Superior temporal gyrus (tissue), 1 donor: ENCODE results near the gene APOL2.
"Not testable (repeated sequence)": the region's sequence is repeated elsewhere in the genome, so short reads cannot be mapped to it uniquely, and the experiment has no call there.

Experiments
- DNase-seq: peaks from one replicate; pipeline ENCODE4 v3.0.0-alpha.2; 2016; ENCODE audit errors: extremely low spot score

The APOL2 gene

DNA sequence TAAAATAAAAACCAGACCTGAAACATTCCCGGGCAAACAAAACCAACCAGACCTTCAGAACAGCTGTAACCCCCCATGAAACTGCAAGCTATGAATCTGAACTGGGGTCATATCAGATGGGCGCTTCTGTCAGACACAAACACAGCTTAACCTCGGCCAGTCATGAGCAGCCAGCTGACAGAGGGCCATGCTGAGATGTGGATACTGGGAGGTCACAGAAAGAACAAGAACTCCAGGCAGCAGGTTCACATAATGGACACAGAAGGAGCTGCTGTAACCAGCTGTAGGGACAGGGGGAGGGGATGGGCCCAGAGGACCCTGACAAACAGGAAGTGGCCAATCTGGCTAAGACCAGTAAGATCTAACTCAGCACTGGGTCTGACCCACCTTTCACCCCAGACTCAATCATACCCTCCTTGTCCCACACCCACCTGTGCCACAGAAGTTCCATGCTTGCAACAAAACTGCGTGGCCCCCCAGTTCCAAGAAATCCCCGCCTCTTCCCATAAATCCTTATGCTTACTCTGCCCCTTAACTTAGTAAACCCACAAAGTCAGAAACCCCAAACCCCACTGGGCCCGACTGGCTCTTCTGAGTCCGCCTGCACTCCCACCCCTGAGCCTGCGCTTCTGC, 41.7 kb downstream of the APOL2 start:
- DNase-seq = no peak

DNA sequence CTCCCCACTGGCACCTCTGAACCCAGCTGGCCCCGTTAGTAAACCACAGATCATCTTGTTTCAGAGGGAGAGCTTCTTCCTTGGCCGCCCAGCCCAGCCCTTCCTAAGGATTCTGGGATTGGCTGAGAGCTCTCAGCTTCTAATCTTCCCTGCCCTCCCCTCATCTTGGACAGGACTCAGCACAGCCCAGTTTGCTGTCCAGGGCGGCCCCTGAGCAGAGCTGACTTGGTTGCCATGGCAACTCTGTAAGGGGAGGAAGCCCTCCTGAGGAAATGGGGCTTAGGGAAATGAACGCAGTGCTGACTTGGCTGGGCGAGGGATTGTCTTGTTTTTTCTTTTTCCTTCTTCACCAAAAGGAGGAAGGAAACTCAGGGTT, 42.3 kb downstream of the APOL2 start:
- no peak for DNase-seq

DNA sequence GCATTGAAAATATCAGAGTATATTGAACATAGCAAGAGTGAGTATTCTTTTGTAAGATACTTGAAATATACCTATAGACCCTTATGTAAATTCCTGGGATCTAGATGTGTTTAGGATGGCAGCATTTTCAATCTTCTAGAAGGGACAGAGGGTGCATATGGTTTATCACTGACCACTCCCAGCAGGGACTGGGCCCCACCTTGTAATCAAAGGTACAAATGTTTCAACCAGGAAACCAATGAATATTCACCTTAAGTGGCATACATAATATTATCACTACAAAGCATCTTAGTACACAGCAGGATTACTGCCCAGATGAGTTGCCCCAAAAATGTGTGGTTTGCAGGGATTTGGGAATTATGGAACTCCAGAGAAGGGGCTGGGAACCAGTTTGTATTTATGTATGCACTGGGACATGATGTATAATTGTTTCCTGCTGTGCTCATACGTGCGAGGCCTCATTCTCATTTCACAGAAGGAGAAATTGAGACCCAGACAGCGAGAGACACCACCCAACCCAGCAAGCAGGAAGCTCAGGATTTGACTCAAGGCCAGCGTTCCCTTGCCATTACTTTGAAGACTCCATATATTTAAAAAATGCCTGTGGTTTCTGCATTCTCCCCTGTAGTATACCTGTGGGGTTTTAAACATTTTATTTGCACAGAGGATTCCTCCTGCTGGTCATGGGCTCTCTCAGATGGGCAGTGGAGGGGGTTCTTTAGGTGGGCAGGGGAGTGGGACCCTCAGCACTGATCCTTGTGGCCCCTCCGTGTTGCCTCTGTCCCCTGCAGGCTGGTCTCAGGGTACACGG, 42.9 kb downstream of the APOL2 start:
- DNase-seq = no peak

DNA sequence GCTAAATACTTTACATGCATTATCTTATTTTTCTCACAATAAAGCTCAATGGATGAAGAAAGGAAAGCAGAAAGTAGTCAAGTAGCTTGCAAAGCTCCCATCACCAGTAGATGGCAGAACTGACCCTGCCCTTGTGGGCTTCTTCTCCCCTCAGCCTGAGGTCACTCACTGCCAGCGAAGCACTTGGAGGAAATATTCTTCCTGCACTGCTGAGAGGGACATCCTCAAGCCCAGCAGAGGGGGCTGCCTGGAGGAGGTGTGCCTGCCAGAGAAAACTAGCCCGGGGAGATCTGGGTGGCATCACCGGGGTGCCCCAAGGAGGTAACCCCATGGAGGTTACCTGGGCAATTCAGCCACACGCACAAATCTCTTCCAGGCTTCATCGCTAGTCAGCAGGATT, 44.4 kb downstream of the APOL2 start:
- peak; percentile 76 for DNase-seq

DNA sequence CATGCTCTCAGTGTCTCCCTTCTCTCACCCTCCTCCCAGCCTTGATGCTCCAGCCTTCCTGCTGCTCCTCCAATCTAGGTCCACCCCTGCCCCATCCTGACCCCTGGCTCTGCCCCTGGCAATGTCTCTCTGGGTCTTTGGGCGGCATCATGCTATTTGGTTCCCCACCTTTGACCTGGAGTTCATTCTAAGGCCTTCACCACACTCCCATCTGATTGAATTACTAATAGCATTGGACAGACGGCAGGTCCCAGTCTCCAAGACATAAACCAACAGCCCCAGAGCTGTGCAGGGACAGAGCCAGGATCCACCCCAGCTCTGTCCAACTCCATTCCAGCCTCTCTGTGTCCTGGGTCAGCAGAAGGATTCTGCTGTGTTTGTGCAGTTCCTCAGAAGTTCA, 44.9 kb downstream of the APOL2 start:
- no peak for DNase-seq

DNA sequence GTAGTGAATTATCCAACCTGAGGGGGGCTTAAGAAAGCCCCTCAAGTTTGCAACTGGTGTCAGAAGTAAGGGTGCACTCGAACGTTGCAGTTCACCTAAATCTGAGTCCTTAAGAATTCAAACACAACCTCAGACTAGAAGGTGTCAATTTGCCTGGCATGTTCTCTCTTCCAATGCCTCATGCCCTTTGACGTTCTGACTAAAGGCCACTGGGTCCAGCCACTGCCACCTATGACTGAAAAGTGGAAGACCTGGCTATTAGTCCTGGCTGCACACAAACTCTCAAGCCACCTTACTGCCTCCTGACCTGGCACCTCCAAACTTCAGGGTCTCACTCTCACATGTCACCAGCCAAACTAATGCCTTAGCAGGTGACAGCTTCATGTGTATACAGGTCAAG, 45.8 kb downstream of the APOL2 start:
- DNase-seq = no peak

DNA sequence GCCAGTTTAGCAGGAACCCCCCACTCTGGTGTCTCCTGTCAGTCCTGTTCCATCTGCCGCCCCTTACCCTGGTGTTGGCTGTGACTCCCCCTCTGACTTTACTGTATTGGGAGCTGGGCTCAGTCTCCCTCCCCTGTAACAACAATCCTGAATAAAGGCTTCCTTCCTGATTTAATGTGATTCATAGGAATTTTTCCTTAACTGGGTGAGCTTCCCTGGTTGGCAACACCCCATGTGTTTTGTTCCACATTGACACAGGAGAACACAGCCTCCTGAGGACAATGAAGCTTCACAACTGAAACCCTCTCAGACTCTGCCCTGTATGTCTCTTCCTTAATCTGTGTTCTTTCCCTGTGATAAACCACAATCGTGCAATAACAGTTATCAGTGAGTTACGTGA, 46.2 kb downstream of the APOL2 start:
- DNase-seq = no peak

DNA sequence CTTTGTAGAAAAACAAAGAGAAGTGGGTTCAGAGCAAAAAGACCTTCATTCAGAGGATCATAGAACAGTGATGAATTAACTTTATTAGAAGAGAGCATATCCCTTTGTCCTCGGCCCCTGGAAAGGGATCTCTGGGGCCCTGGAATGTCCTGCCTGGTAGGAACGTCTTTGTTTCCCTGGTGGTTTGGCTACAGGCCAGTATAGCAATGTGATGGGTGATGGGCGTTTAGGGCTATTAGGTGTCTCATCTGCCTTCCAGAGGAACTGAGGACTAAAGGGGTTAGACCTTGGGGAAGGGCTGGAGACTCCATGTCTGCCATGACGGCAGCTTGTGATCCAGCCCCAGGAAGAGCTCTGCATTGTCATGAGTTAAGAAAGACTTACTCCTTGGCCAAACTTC, 46.8 kb downstream of the APOL2 start:
- no peak for DNase-seq

DNA sequence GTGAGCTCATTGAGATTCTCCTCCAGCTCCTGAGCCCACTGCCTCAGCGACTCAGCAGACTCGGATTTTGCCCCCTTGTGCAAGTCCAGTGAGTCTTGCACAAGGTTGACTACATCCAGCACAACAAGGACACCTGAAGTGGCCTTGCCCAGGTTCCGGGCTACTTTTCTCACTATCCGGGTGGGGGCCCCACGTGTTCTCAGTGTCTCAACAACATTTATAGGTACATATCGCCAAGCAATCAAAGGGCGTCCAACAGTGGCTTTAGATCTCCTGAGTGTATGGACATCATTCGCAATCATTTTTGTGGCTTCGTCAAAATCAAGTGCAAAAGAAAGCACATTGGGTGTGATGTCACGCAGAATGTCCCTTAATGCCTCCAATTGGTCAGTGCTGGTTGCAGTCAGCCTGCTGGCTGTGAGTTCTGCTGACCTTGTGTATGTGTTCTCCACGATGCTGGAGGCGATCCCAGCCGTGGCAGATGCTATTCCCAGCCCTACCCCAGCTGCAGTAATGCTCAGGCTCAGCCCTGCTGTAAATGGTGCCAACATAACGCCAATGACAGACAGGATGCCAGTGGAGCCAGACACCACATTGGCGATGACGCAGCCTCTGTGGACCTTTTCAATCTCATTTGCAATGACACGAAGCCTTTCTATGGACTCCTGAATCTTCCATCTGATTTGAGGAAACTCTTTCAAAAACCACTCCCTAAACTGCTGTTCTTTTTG, 48.1 kb downstream of the APOL2 start:
- DNase-seq = peak; percentile 94

DNA sequence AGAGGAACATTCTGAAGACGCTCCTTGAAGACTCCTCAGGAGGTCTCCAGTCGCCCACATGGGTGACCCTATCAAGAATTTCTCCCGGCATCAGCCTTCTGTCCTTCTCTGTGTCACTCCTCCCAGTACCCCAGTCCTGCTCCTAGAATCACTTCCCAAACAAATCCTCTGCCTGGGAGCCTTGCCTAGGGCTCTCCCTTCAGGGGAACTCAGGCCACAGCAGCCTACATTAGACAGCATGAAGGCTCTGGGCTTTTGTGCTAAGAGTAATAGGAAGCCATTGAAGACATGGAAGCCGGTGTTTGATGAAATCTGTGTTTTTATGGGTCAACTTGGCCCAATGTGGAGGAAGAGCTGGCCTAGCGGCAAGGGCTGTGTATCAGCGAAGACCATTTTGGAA, 51.5 kb downstream of the APOL2 start:
- not testable (repeated sequence) for DNase-seq

DNA sequence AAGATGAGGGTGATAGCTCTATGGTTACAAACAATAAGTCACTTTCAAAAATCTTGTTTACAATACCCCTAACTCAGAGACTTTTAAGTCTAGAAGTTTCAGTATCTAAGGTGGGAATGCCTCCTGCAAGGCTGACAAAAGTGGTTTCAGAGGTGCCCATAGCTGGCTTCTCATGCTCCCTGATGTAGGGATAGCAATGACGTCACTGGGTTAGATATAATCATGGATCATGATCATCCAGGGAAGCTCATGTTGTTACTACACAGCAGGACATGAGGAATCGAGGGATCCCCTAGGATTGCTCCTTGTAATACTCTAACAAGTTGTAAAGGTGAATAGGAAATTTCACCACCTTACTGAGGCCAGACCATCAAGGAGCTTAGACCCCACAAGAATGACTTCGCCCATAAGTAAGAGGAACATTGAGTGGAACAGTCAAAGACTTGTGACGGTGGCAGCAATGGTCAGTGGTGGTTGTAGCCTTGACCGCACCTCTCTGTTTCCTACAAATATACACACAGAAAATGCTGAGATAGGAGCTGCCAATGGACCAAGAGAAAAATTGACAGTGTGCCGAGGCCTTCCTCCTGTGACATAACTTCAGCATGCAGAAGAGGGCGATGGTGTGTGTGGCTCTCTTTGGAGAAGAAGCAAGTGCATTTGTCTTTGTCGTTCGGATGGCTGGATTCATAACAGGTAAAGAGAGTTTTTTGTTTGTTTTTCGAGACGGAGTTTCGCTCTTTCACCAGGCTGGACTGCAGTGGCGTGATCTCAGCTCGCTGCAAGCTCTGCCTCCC, 53.3 kb downstream of the APOL2 start:
- no peak for DNase-seq

DNA sequence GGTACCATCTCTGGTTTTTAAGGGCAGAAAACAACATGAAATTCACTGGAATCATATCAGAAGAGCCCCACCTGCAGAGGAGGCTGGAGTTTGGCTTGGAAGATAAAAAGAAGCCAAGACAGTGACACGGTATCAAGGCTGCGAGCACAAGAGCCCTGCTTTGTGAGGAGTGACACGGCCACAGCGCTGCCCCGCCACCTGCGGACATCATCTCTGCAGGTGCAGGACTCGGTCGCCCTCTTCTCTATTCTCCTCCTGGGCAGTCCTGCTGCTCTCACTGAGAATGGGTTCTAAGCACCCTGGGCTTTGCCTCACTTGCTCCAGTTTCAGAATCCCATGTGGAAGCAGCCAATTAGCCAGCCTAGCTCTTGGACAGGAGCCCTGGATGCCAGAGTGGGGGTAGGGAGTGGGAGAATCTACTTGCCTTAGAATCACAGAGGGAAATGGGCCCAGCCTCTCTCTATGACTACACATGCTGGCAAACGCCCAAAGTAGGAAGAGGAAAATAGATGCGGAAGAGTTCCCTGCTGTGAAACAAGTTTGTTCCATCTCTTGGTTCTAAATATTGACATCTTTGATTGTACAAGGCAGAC, 54.8 kb downstream of the APOL2 start:
- peak; percentile 71 for DNase-seq

DNA sequence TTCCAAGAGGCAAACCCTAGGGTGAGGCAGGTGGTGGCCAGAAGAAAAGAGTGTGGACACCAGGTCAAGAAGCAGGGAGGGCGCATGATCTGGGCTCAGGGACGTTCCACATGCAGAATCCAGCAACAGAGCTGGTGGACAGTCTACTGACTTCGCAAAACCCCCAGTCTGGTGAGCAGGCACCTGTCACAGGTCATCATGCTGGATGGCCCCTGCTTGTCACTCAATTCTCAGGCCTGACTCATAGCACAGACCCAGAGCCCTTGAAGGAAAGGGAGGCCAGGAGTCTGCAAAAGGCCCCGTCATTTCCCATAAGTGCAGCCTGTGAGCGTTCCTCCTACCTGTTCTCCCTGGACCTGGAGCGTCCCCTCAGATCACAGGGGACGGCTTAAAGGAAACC, 55.9 kb downstream of the APOL2 start:
- DNase-seq = no peak

DNA sequence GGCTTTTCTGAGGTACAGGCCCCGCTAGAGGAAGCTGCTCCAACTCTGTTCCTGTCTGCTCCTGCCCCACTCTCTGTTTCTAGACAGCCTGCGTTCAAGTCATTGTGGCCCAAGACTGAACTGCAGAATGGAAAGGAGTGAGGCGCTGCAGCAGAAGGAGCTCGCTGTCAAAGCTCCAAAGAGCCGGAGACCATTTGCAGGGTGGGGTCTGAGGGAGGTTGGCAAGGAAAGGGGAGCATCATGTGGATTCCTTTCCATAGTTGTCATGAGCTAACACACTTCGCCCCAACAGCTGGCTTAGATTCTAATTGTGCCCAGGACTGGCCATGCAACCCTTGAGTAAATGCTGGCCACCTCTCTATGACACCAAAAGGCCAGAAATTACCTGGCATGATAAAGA, 56.5 kb downstream of the APOL2 start:
- no peak for DNase-seq

DNA sequence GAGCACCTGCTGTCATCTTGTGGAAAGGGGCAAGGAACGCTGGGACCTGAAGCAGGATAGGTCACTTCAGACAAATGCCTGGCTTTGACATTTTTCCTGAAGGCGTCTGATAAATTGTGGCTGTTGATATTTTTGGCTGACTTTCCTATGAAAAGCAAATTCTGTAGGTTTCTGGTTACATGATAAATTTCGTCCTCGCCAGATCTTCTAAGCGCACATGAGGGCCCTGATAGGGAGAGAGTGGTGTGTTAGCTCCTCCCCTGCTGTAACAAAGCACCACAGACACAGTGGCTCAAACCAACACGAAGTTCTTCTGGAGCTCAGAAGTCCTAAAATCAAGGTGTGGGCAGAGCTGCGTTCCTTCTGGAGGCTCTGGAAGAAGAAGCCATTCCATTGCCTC, 57.3 kb downstream of the APOL2 start:
- no peak for DNase-seq

DNA sequence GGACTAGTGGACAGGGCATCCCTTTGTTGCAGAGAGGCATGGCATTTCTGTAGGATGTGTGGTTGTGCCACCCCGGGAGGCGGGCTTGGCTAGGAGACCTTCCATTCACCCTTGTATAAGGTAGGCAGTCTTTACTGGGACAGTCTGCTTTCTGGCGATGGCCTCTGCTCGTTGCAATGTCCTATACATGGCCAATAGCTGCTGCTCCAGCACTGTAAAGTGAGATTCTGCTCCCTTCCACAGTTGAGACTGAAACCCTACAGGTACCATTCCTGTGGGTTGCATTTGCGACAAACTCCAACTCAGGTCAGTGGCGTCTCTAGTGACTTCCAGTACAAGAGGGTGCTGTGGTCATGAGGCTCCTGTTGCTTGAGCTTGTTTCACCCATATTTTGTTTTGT, 58.4 kb downstream of the APOL2 start:
- no peak for DNase-seq

DNA sequence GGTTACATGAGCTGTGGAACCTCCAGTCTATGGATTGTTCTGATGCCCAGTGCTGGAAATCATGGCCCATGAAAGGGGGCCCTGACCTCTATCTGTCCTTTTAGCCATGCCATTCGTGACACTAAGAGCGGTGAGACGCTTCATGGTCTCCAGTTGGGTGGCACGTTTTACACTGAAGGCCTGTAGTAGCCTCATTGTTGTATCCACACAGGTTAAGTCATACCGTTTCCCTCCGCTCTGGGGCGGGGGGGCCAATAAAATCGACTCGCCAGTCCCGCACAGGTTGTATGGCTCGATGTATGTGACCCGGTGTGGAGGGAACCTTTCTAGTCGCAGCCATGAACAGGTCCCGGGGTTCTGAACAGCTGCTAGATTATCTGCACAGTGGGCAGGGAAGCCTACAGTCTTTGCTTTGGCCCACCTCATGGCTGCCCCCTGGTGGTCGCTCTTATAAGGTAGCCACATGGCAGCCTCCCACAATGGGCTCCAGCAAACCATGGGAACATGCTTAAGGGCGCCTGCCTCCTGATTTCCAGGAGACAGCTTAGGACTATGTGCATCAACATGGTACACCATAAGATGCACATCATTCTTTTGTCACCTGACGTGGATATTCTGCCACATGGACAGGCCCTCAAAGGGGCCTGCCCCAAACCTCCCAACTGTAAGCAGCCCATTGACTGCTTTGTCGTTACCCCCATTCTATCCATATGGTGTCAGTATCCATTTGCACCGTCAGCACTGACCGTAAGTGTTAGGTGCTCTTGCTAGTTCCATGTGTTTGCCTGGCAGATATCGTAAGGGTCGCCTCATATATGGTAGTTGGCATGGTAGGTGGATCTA, 59.1 kb downstream of the APOL2 start:
- DNase-seq = peak; percentile 80

DNA sequence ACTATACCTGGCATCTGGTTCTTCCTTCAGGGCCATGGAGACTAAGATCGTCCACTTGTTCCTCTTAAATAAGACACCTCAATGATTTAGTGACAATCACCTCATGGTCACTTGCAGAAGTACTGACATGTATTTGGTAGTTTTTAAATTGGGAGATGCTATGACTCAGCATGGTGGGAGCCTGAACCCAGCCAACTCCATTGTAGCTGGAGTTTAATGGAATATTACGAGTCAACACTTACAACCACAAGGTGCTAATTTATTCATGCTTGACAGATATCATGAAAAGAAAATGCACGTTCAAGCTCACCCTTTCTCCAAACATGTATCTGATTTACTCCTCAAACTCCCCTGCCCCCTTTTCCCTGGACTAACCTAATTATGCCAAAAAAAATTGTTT, 62.2 kb downstream of the APOL2 start:
- no peak for DNase-seq
